ENCODE measurements around the gene MRGPRD. TPM values are rescaled to one million over a fixed set of nuclear protein-coding genes. Genes with fewer than 3 reads are reported as not detected.

Gene MRGPRD
- total RNA-seq, 1 donor from 2014 or later: not detected

GRCh38 chr11:68994161-68994893 lies 13.5 kb upstream of the MRGPRD start:
- no peak overlapping the region for H3K4me3 Mint-ChIP-seq
- no peak for TF ChIP-seq CTCF (conservative IDR thresholded peaks at IDR 0.05)
- no peak overlapping the region for H3K27ac Mint-ChIP-seq
- H3K4me1 Mint-ChIP-seq (ENCODE audit: unreplicated experiment): peaks cover 14% of the 10 kb centered on the region
- peaks cover 19% of the 10 kb centered on the region for H3K27me3 Mint-ChIP-seq
- peak; percentile 59 for DNase-seq (ENCODE audit: extremely low spot score, unreplicated experiment)
- no peaks in the 10 kb centered on the region for H3K36me3 Mint-ChIP-seq
- H3K9me3 Mint-ChIP-seq: no peaks in the 10 kb centered on the region

- Mint-ChIP-seq H3K4me1 (ENCODE audit: unreplicated experiment) (peaks cover 8% of the 10 kb centered on the region), H3K27me3 (peaks cover 22% of the 10 kb centered on the region), H3K4me3 (no peak overlapping the region), H3K27ac (no peak overlapping the region), H3K9me3 (no peaks in the 10 kb centered on the region), H3K36me3 (no peaks in the 10 kb centered on the region)
- DNase-seq (ENCODE audit: extremely low spot score, unreplicated experiment): peak; percentile 16
- TF ChIP-seq CTCF (conservative IDR thresholded peaks at IDR 0.05): no peak
These were observed 12.8 kb upstream of the MRGPRD start for GRCh38 chr11:68993546-68993945.

DNA sequence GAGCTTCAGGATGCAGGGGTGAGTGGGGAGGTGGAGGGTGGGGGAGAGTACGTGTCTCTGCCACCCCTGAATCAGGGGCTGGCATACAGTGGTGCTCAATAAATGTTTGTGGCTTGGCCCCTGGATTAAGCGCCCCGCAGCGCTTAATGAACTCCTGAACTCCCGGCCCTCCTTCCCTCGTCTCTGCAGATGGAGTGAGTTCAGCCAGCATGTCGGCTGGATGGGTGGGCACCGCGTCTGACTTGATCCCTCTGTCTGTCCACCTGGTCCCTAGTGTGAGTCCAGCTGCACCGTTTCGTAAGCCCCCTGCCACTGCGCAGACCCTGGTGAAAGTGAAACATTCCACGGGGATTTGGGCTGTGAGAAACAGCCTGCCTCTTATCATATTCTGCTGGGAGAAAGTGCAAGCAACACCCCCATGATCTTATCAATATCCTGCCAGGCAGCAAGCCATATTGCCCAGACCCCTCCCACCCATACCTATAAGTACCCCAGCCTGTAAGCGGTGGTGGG lies 12.0 kb upstream of the MRGPRD start:
- no peak overlapping the region for H3K4me3 Mint-ChIP-seq
- no peaks in the 10 kb centered on the region for H3K9me3 Mint-ChIP-seq
- H3K27me3 Mint-ChIP-seq: peaks cover 26% of the 10 kb centered on the region

DNA sequence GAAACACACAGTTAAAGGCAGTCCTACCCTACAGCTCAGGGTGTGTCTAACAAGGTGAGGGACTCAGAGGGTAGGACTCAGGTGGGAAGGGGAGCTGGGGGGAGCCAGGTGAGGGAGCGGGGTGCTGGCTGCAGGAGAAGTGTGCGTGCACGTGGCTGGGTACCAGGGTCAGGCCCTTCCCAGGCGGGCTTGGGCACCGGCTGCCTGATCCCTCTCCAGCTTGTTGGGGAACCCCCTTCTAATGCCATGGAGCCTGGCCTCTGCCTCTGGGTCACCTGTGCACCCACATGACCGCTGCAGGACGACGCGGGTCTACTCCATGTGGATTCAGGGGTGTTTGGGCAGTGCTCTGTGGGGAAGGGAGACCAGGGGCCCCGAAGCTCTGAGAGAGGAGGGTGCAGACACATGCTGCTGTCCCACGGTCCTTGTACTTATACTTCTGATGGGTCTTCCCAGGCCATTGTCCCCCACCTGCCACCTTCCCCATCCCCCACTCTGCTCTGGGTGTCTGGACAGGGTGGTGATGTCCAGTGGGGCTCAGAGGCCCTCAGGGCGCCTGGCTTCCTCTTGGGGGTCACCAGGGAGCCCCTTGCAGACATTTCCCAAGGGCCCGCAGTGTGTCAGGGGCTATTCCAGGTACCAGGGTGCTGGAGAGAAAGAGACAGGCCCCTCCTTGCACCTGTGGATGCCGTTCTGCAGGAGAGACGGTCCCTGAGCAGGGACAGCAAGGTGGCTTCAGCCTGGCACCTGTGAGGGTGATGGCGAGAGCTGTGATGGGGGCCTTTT lies 10.4 kb upstream of the MRGPRD start:
- Mint-ChIP-seq H3K4me1 (ENCODE audit: unreplicated experiment) (no peaks in the 10 kb centered on the region), H3K36me3 (no peaks in the 10 kb centered on the region), H3K9me3 (peaks cover 10% of the 10 kb centered on the region), H3K4me3 (no peak overlapping the region), H3K27ac (no peak overlapping the region), H3K27me3 (peaks cover 26% of the 10 kb centered on the region)
- TF ChIP-seq CTCF (conservative IDR thresholded peaks at IDR 0.05): no peak
- peak; percentile 60 for DNase-seq (ENCODE audit: extremely low spot score, unreplicated experiment)

More for the DNA sequence above, 12.0 kb upstream of the MRGPRD start:
- peak; percentile 47 for DNase-seq (ENCODE audit: extremely low spot score, unreplicated experiment)
- no peak for TF ChIP-seq CTCF (conservative IDR thresholded peaks at IDR 0.05)
- no peaks in the 10 kb centered on the region for H3K36me3 Mint-ChIP-seq
- no peak overlapping the region for H3K27ac Mint-ChIP-seq
- peaks cover under 1% of the 10 kb centered on the region for H3K4me1 Mint-ChIP-seq (ENCODE audit: unreplicated experiment)

- H3K4me1 Mint-ChIP-seq (ENCODE audit: unreplicated experiment): no peaks in the 10 kb centered on the region
- H3K36me3 Mint-ChIP-seq: no peaks in the 10 kb centered on the region
- no peak for TF ChIP-seq CTCF (conservative IDR thresholded peaks at IDR 0.05)
- no peak overlapping the region for H3K4me3 Mint-ChIP-seq
- DNase-seq (ENCODE audit: extremely low spot score, unreplicated experiment): peak; percentile 52
- H3K27me3 Mint-ChIP-seq: peaks cover 28% of the 10 kb centered on the region
- no peak overlapping the region for H3K27ac Mint-ChIP-seq
- H3K9me3 Mint-ChIP-seq: peaks cover 10% of the 10 kb centered on the region
These were observed 9.3 kb upstream of the MRGPRD start for GRCh38 chr11:68989936-68990606.

Measured in type B pancreatic cell (in vitro differentiated cells).